ENCODE data around the gene GTPBP2.
"Not testable (repeated sequence)": the region's sequence is repeated elsewhere in the genome, so short reads cannot be mapped to it uniquely, and the experiment has no call there.

GTPBP2 gene

GRCh38 chr6:43669050-43669921 lies 40.2 kb upstream of the GTPBP2 start:
- H3K4me1 ChIP-seq (ENCODE audit: insufficient read depth, low read length), result peaks cover 9% of the 10 kb centered on the region
- no peaks in the 10 kb centered on the region for H3K9me3 ChIP-seq (ENCODE audit: low read length)
- no peak overlapping the region for H2AFZ ChIP-seq (ENCODE audit: low read depth, low read length)
- no peaks in the 10 kb centered on the region for H3K27me3 ChIP-seq (ENCODE audit: insufficient read depth, low read length)
- peaks cover 35% of the 10 kb centered on the region for H3K36me3 ChIP-seq (ENCODE audit: insufficient read depth, low read length)
- no peak overlapping the region for H3K4me3 ChIP-seq (ENCODE audit: low read length)

GRCh38 chr6:43668151-43669028 lies 39.3 kb upstream of the GTPBP2 start:
- no peak overlapping the region for H2AFZ ChIP-seq (ENCODE audit: low read depth, low read length)
- no peaks in the 10 kb centered on the region for H3K27me3 ChIP-seq (ENCODE audit: insufficient read depth, low read length)
- H3K9me3 ChIP-seq (ENCODE audit: low read length), result no peaks in the 10 kb centered on the region
- H3K4me1 ChIP-seq (ENCODE audit: insufficient read depth, low read length), result peaks cover 9% of the 10 kb centered on the region
- H3K36me3 ChIP-seq (ENCODE audit: insufficient read depth, low read length), result peaks cover 26% of the 10 kb centered on the region
- no peak overlapping the region for H3K4me3 ChIP-seq (ENCODE audit: low read length)

DNA sequence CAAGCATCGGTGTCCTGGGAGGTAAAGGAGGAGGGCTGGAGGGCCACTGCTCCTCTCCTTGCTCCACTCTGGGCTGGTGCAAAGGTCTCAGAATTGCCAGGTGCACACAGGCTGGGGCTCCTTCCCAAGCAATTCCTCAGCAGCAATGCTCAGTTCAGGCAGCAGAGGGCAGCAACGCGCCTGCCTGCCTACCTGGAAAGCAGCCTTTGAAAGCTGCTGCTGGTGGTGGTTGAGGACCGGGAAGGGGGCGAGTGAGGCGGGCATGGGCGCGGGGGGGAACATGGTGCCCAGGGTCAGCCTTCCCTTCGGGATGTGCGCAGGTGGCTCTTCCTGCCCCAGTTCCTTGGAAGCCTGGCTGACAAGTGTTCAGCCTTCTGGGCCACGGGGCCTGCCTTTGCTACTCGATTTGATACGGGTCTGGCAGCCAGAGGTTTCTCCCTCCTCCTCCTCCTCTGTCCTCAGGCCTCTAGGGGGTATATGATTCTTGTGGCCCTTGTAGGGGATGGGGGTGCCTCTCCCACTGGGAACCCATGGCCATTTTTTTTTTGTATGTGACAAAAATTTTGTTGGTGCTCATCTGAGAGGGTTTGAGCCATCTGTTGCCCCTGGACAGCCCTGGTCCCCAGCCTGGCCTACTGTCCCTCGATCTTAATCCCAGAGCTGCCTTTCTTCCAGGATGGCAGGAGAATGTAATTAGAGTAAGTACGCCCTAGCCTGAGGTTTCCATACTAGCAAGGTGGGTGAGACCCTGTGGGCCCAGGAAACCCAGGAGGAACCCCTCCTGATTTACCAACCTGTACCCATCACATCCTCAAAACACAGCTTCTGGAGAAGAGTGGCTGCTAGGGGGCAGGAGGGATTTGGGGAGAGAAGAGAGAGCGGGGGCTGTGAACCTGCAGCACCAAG lies 38.4 kb upstream of the GTPBP2 start:
- Histone ChIP-seq H3K9me3 (ENCODE audit: low read length) (no peaks in the 10 kb centered on the region), H2AFZ (ENCODE audit: low read depth, low read length) (no peak overlapping the region), H3K4me1 (ENCODE audit: insufficient read depth, low read length) (peaks cover 9% of the 10 kb centered on the region), H3K27me3 (ENCODE audit: insufficient read depth, low read length) (no peaks in the 10 kb centered on the region), H3K36me3 (ENCODE audit: insufficient read depth, low read length) (peaks cover 20% of the 10 kb centered on the region), H3K4me3 (ENCODE audit: low read length) (no peak overlapping the region)

DNA sequence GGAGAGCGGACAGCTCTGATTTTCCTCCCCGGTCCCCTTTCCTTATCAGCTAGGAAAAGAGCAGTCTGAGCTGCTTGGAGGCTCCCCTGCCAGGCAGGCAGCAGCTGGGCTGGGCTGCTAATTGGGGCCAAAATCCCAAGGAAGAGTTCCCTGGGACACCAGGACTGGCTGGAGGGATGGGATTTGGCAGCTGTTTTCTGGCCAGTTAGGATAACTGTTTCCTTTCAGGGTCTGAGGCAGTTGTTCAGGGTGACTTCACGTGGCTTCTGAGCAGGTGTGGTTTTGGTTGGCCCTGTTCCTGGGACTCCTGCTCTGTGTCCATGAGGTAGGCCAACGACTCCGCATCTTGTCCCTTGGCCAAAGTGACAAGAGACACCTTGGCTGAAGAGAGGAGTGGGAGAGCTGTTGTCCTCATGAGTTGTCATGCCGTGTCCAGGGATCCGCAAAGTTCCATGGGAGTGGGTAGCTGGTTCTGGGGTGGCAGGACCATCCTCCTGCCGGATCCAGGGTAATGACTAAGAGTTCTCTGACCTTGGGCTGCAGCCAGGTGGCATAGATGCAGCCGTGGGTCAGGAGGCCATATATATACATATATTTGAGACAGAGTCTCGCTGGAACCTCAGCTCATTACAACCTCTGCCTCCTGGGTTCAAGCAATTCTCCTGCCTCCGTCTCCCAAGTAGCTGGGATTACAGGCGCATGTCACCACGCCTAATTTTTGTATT lies 37.3 kb upstream of the GTPBP2 start:
- H3K27me3 ChIP-seq (ENCODE audit: insufficient read depth, low read length), result no peaks in the 10 kb centered on the region
- peaks cover 9% of the 10 kb centered on the region for H3K4me1 ChIP-seq (ENCODE audit: insufficient read depth, low read length)
- no peak overlapping the region for H3K4me3 ChIP-seq (ENCODE audit: low read length)
- H3K36me3 ChIP-seq (ENCODE audit: insufficient read depth, low read length), result peaks cover 9% of the 10 kb centered on the region
- H2AFZ ChIP-seq (ENCODE audit: low read depth, low read length), result no peak overlapping the region
- H3K9me3 ChIP-seq (ENCODE audit: low read length), result peaks cover 3% of the 10 kb centered on the region

DNA sequence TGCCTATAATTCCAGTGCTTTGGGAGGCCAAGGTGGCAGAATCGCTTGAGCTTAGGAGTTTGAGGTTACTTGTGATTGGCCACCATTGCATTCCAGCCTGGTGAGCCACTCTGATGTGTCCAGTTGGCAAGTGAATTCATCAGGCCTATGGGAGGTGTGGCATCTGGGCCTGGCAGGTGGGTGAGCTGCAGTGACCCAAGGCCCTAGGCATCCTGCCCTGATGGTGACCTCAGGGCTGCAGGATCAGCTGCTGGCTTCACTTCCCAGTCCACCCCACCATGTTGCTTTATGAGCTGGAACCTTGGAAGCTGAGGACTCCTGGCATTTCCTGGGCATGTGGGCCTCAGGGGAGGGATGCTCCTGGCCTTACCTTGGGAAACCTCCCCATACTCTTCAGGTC lies 36.3 kb upstream of the GTPBP2 start:
- peaks cover 9% of the 10 kb centered on the region for H3K4me1 ChIP-seq (ENCODE audit: insufficient read depth, low read length)

DNA sequence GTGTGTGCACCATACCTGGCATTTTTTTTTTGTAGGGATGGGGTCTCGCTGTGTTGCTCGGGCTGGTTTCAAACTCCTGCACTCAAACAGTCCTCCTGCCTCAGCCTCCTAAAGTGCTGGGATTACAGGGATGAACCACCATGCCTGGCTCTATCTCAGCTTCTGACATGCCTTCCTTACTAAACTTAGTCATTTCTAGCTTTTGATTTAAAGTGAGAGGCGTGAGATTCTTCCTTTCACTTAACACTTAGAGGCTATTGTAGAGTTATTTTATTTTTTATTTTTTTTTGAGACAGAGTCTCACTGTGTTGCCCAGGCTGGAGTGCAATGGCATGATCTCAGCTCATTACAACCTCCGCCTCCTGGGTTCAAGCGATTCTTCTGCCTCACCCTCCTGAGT lies 33.9 kb upstream of the GTPBP2 start:
- not testable (repeated sequence) for H3K36me3 ChIP-seq (ENCODE audit: insufficient read depth, low read length); H3K4me1 ChIP-seq (ENCODE audit: insufficient read depth, low read length); H3K9me3 ChIP-seq (ENCODE audit: low read length); H2AFZ ChIP-seq (ENCODE audit: low read depth, low read length); H3K4me3 ChIP-seq (ENCODE audit: low read length); H3K27me3 ChIP-seq (ENCODE audit: insufficient read depth, low read length)

More for the DNA sequence above, 36.3 kb upstream of the GTPBP2 start:
- H3K9me3 ChIP-seq (ENCODE audit: low read length), result peaks cover 7% of the 10 kb centered on the region
- no peaks in the 10 kb centered on the region for H3K27me3 ChIP-seq (ENCODE audit: insufficient read depth, low read length)
- H3K36me3 ChIP-seq (ENCODE audit: insufficient read depth, low read length), result no peaks in the 10 kb centered on the region
- H2AFZ ChIP-seq (ENCODE audit: low read depth, low read length), result no peak overlapping the region
- H3K4me3 ChIP-seq (ENCODE audit: low read length), result no peak overlapping the region

DNA sequence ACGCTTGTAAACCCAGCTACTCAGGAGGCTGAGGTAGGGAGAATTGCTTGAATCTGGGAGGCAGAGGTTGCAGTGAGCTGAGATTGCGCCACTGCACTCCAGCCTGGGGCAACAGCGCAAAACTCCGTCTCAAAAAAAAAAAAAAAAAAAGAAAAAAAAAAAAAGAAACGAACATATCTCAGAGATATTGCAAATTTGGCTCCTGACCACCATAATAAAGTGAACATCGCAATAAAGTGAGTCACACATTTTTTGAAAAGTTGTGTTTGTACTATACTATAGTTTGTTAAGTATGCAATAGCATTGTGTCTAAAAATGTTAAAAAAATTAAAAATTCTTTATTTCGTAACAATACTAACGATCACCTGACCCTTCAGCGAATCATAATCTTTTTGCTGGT lies 29.1 kb upstream of the GTPBP2 start:
- Histone ChIP-seq H3K4me3 (ENCODE audit: low read length) (no peak overlapping the region), H3K27me3 (ENCODE audit: insufficient read depth, low read length) (no peaks in the 10 kb centered on the region), H3K9me3 (ENCODE audit: low read length) (peaks cover 7% of the 10 kb centered on the region), H3K36me3 (ENCODE audit: insufficient read depth, low read length) (no peaks in the 10 kb centered on the region), H3K4me1 (ENCODE audit: insufficient read depth, low read length) (no peaks in the 10 kb centered on the region), H2AFZ (ENCODE audit: low read depth, low read length) (no peak overlapping the region)

DNA sequence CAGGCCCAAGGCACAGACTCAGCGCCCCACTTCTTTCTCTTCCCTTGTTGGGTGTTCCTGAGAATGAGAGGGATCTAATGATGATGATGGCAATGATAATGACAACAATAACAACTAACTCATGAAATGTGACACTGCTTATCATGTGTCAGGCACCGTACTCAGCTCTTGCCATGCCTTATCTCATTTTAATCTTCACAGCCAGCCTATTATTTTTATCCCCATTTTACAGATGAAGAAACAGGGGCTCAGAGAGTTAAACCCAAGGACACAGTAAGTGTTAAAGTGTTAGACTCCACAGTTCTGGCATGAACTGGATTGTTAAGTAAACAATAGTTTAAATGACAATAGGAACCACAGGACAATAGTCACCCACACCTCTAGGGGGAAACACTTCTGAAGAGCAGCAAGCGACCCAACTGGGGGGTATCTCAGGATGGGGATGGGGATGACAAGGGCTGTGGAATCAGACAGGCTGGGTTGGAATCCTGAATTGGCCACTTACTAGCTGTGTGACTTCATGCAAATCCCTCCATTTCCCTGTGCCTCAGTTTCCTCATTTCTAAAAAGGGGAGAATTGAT lies 28.2 kb upstream of the GTPBP2 start:
- Histone ChIP-seq H3K36me3 (ENCODE audit: insufficient read depth, low read length) (no peaks in the 10 kb centered on the region), H2AFZ (ENCODE audit: low read depth, low read length) (no peak overlapping the region), H3K4me3 (ENCODE audit: low read length) (no peak overlapping the region), H3K9me3 (ENCODE audit: low read length) (peaks cover 7% of the 10 kb centered on the region), H3K27me3 (ENCODE audit: insufficient read depth, low read length) (no peaks in the 10 kb centered on the region), H3K4me1 (ENCODE audit: insufficient read depth, low read length) (no peaks in the 10 kb centered on the region)

GRCh38 chr6:43652822-43653221 lies 23.8 kb upstream of the GTPBP2 start:
- H3K4me3 ChIP-seq (ENCODE audit: low read length); H2AFZ ChIP-seq (ENCODE audit: low read depth, low read length); H3K4me1 ChIP-seq (ENCODE audit: insufficient read depth, low read length); H3K9me3 ChIP-seq (ENCODE audit: low read length); H3K27me3 ChIP-seq (ENCODE audit: insufficient read depth, low read length); H3K36me3 ChIP-seq (ENCODE audit: insufficient read depth, low read length): not testable (repeated sequence)

DNA sequence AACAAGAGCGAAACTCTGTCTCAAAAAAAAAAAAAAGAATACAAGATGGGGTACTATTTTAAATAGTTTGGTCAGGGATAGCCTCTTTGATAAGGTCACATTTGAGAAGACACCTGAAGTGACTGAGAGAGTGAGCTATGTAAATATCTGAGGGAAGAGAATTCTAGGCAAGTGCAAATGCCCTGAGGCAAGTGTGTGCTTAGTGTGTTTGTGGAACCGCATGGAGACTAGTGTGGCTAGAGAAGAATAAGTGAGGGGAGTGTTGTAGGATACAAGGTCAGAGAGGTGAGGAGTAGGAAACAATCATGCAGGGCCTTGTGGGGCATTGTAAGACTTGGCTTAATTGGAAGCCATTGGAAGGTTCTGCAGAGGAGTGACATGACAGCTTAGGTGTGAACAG lies 19.2 kb upstream of the GTPBP2 start:
- H2AFZ ChIP-seq (ENCODE audit: low read depth, low read length), result no peak overlapping the region
- no peaks in the 10 kb centered on the region for H3K27me3 ChIP-seq (ENCODE audit: insufficient read depth, low read length)
- H3K4me3 ChIP-seq (ENCODE audit: low read length), result no peak overlapping the region
- H3K9me3 ChIP-seq (ENCODE audit: low read length), result no peaks in the 10 kb centered on the region
- H3K36me3 ChIP-seq (ENCODE audit: insufficient read depth, low read length), result no peaks in the 10 kb centered on the region
- no peaks in the 10 kb centered on the region for H3K4me1 ChIP-seq (ENCODE audit: insufficient read depth, low read length)

GRCh38 chr6:43647613-43648012 lies 18.5 kb upstream of the GTPBP2 start:
- Histone ChIP-seq H3K4me1 (ENCODE audit: insufficient read depth, low read length) (no peaks in the 10 kb centered on the region), H3K4me3 (ENCODE audit: low read length) (no peak overlapping the region), H3K36me3 (ENCODE audit: insufficient read depth, low read length) (no peaks in the 10 kb centered on the region), H3K27me3 (ENCODE audit: insufficient read depth, low read length) (no peaks in the 10 kb centered on the region), H2AFZ (ENCODE audit: low read depth, low read length) (no peak overlapping the region), H3K9me3 (ENCODE audit: low read length) (no peaks in the 10 kb centered on the region)

- H3K4me1 ChIP-seq (ENCODE audit: insufficient read depth, low read length), result no peaks in the 10 kb centered on the region
- no peak overlapping the region for H3K4me3 ChIP-seq (ENCODE audit: low read length)
- peaks cover 12% of the 10 kb centered on the region for H3K36me3 ChIP-seq (ENCODE audit: insufficient read depth, low read length)
- H2AFZ ChIP-seq (ENCODE audit: low read depth, low read length), result no peak overlapping the region
- H3K27me3 ChIP-seq (ENCODE audit: insufficient read depth, low read length), result no peaks in the 10 kb centered on the region
- H3K9me3 ChIP-seq (ENCODE audit: low read length), result no peaks in the 10 kb centered on the region
Measured at GRCh38 chr6:43645613-43645964, 16.5 kb upstream of the GTPBP2 start.
